ENCODE results near the gene KLHL5. TPM values are rescaled to one million over a fixed set of nuclear protein-coding genes. Genes with fewer than 3 reads are reported as not detected.
"Not testable (repeated sequence)": the region's sequence is repeated elsewhere in the genome, so short reads cannot be mapped to it uniquely, and the experiment has no call there.

KLHL5 gene
- total RNA-seq, 4 donors from 2014 or later = 5.1 to 13.2 (median 8.3) TPM

GRCh38 chr4:39133623-39134022 lies 71.6 kb downstream of the KLHL5 start:
- Histone ChIP-seq H3K4me3 (no peak overlapping the region), H3K27me3 (no peaks in the 10 kb centered on the region), H3K36me3 (no peaks in the 10 kb centered on the region), H3K9me3 (no peaks in the 10 kb centered on the region), H3K27ac (no peak overlapping the region), H3K4me1 (peaks cover 8% of the 10 kb centered on the region)
- WGBS = 95% methylated on average over 3 of the region's 3 CpGs
- DNase-seq (ENCODE audit: low spot score in 2 of 2) = no peak
- TF ChIP-seq POLR2AphosphoS5 (IDR thresholded peaks at IDR 0.05) (no peak), POLR2A (IDR thresholded peaks at IDR 0.05) (no peak), EP300 (IDR thresholded peaks at IDR 0.05) (no peak)
- TF ChIP-seq, protein P1, sequence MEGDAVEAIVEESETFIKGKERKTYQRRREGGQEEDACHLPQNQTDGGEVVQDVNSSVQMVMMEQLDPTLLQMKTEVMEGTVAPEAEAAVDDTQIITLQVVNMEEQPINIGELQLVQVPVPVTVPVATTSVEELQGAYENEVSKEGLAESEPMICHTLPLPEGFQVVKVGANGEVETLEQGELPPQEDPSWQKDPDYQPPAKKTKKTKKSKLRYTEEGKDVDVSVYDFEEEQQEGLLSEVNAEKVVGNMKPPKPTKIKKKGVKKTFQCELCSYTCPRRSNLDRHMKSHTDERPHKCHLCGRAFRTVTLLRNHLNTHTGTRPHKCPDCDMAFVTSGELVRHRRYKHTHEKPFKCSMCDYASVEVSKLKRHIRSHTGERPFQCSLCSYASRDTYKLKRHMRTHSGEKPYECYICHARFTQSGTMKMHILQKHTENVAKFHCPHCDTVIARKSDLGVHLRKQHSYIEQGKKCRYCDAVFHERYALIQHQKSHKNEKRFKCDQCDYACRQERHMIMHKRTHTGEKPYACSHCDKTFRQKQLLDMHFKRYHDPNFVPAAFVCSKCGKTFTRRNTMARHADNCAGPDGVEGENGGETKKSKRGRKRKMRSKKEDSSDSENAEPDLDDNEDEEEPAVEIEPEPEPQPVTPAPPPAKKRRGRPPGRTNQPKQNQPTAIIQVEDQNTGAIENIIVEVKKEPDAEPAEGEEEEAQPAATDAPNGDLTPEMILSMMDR (IDR thresholded peaks at IDR 0.05) = no peak

DNA sequence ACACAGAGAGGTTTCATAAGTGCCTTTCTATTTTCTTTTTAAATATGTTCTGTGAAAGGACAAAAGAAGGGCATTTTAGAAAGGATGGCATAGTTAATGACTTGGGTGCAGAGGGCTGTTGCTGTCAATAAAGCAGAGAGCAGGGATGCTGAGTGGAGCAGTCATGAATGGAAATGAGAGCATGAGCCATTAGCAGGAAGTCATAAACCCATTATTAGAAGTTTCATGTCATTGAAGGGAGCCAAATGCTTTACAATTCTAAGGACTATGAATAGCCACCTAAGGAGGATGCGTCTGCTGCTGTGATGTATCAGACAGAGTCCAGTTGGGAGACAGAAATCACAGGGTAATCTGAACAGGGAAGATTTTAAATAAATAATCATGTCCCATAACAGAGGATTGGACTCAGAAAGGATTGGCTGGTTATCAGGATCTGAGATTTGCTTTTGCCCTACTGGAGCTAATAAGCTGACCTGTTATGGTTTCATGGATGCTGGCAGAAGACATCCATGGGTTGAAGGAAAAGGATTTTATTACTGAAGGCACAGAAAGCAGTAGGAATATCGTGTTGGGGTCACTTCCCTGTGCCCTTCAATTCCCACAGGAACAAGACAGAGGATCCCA lies 72.8 kb downstream of the KLHL5 start:
- Histone ChIP-seq H3K4me3 (no peak overlapping the region), H3K9me3 (no peaks in the 10 kb centered on the region), H3K27me3 (no peaks in the 10 kb centered on the region), H3K27ac (no peak overlapping the region), H3K4me1 (peaks cover 8% of the 10 kb centered on the region), H3K36me3 (no peaks in the 10 kb centered on the region)
- TF ChIP-seq, protein P1 (IDR thresholded peaks at IDR 0.05) = no peak
- TF ChIP-seq POLR2AphosphoS5 (IDR thresholded peaks at IDR 0.05) = no peak
- TF ChIP-seq POLR2A (IDR thresholded peaks at IDR 0.05) = no peak
- no peak for TF ChIP-seq EP300 (IDR thresholded peaks at IDR 0.05)
- WGBS = 58% methylated on average over 2 of the region's 2 CpGs
- DNase-seq (ENCODE audit: low spot score in 2 of 2) = no peak

- not testable (repeated sequence) for H3K9me3 ChIP-seq; H3K27me3 ChIP-seq; H3K4me1 ChIP-seq; H3K4me3 ChIP-seq; H3K36me3 ChIP-seq; H3K27ac ChIP-seq; DNase-seq (ENCODE audit: low spot score in 2 of 2)
- WGBS = 73% methylated on average over 3 of the region's 3 CpGs
These were observed 76.2 kb downstream of the KLHL5 start for GRCh38 chr4:39138227-39138626.

GRCh38 chr4:39146211-39146610 lies 84.2 kb downstream of the KLHL5 start:
- no peak for TF ChIP-seq POLR2AphosphoS5 (IDR thresholded peaks at IDR 0.05)
- Histone ChIP-seq H3K36me3 (no peaks in the 10 kb centered on the region), H3K9me3 (no peaks in the 10 kb centered on the region), H3K4me3 (no peak overlapping the region), H3K27me3 (no peaks in the 10 kb centered on the region), H3K4me1 (no peaks in the 10 kb centered on the region), H3K27ac (no peak overlapping the region)
- no peak for DNase-seq (ENCODE audit: low spot score in 2 of 2)
- WGBS = 81% methylated on average over 1 of the region's 1 CpG

GRCh38 chr4:39154009-39154408 lies 92.0 kb downstream of the KLHL5 start:
- Histone ChIP-seq H3K27me3 (no peaks in the 10 kb centered on the region), H3K27ac (no peak overlapping the region), H3K9me3 (no peaks in the 10 kb centered on the region), H3K36me3 (no peaks in the 10 kb centered on the region), H3K4me3 (no peak overlapping the region), H3K4me1 (no peaks in the 10 kb centered on the region)
- WGBS = 99% methylated on average over 4 of the region's 4 CpGs
- TF ChIP-seq, protein P1 (IDR thresholded peaks at IDR 0.05) = no peak
- no peak for TF ChIP-seq EP300 (IDR thresholded peaks at IDR 0.05)
- no peak for TF ChIP-seq POLR2AphosphoS5 (IDR thresholded peaks at IDR 0.05)
- TF ChIP-seq POLR2A (IDR thresholded peaks at IDR 0.05) = no peak
- no peak for DNase-seq (ENCODE audit: low spot score in 2 of 2)

DNA sequence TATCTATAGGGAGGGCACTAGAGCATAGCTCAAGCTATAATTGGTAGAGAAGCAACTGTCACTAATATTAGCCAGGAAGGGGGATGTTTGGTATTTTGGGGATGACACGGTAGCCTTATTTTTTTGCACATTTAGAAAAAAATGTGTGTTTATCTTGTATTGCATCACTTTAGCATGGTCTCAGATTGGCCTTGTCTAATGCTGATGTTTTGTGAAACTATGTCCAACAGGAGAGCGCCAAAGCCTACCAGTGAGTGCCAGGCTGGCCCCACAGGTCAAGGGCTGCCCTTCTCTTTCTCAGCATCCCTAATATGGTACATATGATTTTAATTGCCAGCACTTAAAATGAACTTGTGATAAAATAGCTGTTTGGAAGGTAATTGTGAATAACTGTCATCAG lies 95.5 kb downstream of the KLHL5 start:
- no peak for DNase-seq (ENCODE audit: low spot score in 2 of 2)
- Histone ChIP-seq H3K9me3 (no peaks in the 10 kb centered on the region), H3K4me1 (no peaks in the 10 kb centered on the region), H3K36me3 (no peaks in the 10 kb centered on the region), H3K27ac (no peak overlapping the region), H3K4me3 (no peak overlapping the region), H3K27me3 (no peaks in the 10 kb centered on the region)
- TF ChIP-seq, protein P1 (IDR thresholded peaks at IDR 0.05) = no peak
- TF ChIP-seq EP300 (IDR thresholded peaks at IDR 0.05) (no peak), POLR2A (IDR thresholded peaks at IDR 0.05) (no peak), POLR2AphosphoS5 (IDR thresholded peaks at IDR 0.05) (no peak)
- whole genome bisulfite sequencing = 97% methylated on average over 2 of the region's 2 CpGs
